ENCODE measurements around the gene TMUB1.

The TMUB1 gene

DNA sequence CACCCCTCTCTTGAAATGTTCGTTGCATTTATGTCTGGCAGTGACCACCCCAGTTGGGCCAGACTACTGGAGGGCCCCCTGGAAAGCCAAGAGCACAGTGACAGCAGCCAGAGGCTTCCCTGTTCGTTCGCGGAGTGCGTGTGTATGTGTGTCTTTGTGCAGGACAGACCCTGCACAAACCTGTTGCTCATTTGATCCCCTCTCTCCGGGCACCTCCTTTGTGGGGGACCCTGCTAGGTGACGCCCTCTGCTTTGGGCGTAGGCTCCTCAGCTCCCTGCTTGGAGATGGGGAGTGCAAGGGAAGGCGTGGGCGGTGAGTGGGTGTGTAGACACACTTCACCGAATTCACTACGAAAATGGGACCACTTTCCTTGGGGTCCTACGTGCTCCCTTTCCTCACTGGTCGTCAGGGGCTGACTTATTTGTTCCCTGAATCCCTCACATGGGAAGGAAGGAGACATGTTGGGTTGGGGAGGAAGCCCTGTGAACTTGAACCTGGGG lies 41.7 kb upstream of the TMUB1 start:
- Histone ChIP-seq H3K4me1 (no peaks in the 10 kb centered on the region), H3K36me3 (replicated peaks) (peaks cover 49% of the 10 kb centered on the region), H3K27me3 (ENCODE audit: low read depth) (no peaks in the 10 kb centered on the region), H3K9me3 (no peaks in the 10 kb centered on the region), H3K4me3 (no peak overlapping the region)
- in situ Hi-C loops (cut with MboI; ENCODE audit: low sequenced_read_pairs), result loop anchor here (10.0 kb wide), 1 partner anchor 180 kb away; no protein-coding TSS in a partner anchor
- DNase-seq (ENCODE audit: low spot score in 2 of 2), result no peak

DNA sequence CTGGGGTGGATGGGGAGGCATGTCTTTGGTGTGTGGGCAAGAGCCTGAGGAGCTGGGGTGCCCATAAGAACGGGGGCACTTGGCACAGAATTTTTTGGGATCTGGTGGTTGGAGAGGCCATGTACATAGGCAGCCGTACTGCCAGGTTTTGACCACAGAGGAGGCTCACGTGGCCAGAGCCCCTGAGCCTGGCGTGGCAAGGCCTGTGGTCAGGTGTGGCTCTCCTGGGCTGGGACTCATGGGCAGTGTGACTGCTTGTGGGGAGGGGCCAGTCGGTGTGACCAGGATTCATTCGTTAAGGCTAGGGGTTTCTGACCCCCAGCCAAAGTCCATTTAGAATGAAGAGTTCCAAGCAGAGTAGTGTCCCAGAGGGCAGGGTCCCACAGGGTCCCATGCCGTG lies 41.2 kb upstream of the TMUB1 start:
- no peaks in the 10 kb centered on the region for H3K4me1 ChIP-seq
- in situ Hi-C loops (cut with MboI; ENCODE audit: low sequenced_read_pairs), result loop anchor here (10.0 kb wide), 1 partner anchor 180 kb away; no protein-coding TSS in a partner anchor
- H3K4me3 ChIP-seq, result no peak overlapping the region
- H3K27me3 ChIP-seq (ENCODE audit: low read depth), result no peaks in the 10 kb centered on the region
- DNase-seq (ENCODE audit: low spot score in 2 of 2), result no peak
- peaks cover 50% of the 10 kb centered on the region for H3K36me3 ChIP-seq (replicated peaks)
- H3K9me3 ChIP-seq, result no peaks in the 10 kb centered on the region

DNA sequence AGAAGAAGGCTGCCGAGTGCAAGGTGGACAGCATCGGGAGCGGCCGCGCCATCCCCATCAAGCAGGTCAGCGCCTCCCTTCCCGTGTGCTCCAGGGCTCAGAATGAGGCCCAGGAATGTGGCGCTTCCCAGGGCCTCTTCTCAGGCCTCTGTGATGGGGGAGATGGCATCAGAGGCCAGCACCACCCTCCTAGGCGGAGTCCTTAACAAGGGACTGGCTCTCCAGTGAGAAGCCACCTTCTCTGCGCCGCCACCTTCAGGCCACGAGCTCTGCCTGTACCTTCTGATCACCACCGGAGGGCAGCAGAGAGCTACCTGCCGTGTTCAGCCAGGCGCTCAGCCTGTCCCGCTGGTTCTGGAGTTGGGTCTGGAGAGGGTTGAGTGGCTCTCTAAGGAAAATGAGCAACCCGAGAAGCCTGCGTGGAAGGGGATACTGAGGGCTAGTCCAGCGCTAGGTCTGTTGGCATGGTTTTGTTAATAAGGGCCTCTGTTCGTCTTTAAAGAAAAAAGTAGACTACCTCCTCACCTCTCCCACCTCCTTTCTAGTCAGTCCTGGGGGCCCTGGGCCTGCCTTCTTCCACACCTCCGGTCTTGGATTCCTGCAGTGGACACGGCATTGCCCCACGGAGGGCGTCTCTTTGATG lies 40.6 kb upstream of the TMUB1 start:
- in situ Hi-C loops (cut with MboI; ENCODE audit: low sequenced_read_pairs), result loop anchor here (10.0 kb wide), 1 partner anchor 181 kb away; no protein-coding TSS in a partner anchor
- peak; percentile 69 to 90 for DNase-seq (ENCODE audit: low spot score in 2 of 2)
- Histone ChIP-seq H3K4me1 (no peaks in the 10 kb centered on the region), H3K27me3 (ENCODE audit: low read depth) (no peaks in the 10 kb centered on the region), H3K4me3 (no peak overlapping the region), H3K36me3 (replicated peaks) (peaks cover 51% of the 10 kb centered on the region), H3K9me3 (no peaks in the 10 kb centered on the region)

- Histone ChIP-seq H3K36me3 (replicated peaks) (peaks cover 53% of the 10 kb centered on the region), H3K27me3 (ENCODE audit: low read depth) (no peaks in the 10 kb centered on the region), H3K4me1 (no peaks in the 10 kb centered on the region), H3K4me3 (no peak overlapping the region), H3K9me3 (no peaks in the 10 kb centered on the region)
- peak in 1 of 2 experiments; percentile 21 for DNase-seq (ENCODE audit: low spot score in 2 of 2)
- in situ Hi-C loops (cut with MboI; ENCODE audit: low sequenced_read_pairs), result loop anchor here (10.0 kb wide), 1 partner anchor 182 kb away; no protein-coding TSS in a partner anchor
Observed at GRCh38 chr7:151123158-151123821, 40.0 kb upstream of the TMUB1 start.

DNA sequence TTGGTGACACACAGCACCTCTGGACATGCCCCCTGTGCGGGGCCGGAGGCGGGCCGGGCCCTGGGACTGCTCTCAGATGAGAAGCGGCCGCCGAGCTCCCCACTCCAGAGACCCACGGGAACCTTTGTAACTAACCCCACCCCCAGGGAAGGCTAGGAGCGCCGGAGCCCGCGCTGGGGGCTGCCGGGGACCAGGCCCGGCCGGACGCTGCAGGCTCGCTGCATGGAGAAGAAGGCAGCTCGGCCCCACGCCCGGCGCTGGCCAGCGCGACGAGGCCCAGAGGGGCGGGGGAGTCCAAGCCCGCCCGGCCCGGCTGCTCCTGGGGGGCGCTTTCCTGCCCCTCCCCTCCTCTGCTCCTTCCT lies 39.5 kb upstream of the TMUB1 start:
- no peaks in the 10 kb centered on the region for H3K4me1 ChIP-seq
- no peaks in the 10 kb centered on the region for H3K9me3 ChIP-seq
- H3K27me3 ChIP-seq (ENCODE audit: low read depth), result no peaks in the 10 kb centered on the region
- H3K4me3 ChIP-seq, result no peak overlapping the region
- H3K36me3 ChIP-seq (replicated peaks), result peaks cover 53% of the 10 kb centered on the region
- in situ Hi-C loops (cut with MboI; ENCODE audit: low sequenced_read_pairs), result loop anchor here (10.0 kb wide), 1 partner anchor 182 kb away; no protein-coding TSS in a partner anchor
- DNase-seq (ENCODE audit: low spot score in 2 of 2), result no peak

DNA sequence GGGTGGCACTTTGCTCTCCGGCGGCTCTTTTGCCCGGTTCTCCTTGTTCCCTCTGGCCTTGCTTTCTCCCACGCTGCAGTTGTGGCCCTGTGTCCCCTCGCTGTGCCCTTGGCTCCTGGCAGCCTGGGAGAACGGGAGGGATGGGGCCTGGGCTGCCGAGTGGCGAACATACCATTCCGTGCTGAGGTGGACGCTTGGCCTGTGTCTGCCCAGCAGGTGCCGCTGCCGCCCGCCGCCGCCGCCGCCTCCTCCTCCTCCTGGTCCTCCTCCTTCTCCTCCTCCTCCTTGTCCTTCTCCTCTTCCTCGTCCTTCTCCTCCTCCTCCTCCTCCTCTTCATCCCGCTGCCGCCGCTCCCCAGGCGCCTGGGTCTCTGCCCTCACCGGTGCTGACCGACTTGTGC lies 39.0 kb upstream of the TMUB1 start:
- Histone ChIP-seq H3K4me1 (no peaks in the 10 kb centered on the region), H3K4me3 (no peak overlapping the region), H3K27me3 (ENCODE audit: low read depth) (no peaks in the 10 kb centered on the region), H3K9me3 (no peaks in the 10 kb centered on the region), H3K36me3 (replicated peaks) (peaks cover 50% of the 10 kb centered on the region)
- DNase-seq (ENCODE audit: low spot score in 2 of 2), result no peak
- in situ Hi-C loops (cut with MboI; ENCODE audit: low sequenced_read_pairs), result loop anchor here (10.0 kb wide), 1 partner anchor 183 kb away; no protein-coding TSS in a partner anchor

DNA sequence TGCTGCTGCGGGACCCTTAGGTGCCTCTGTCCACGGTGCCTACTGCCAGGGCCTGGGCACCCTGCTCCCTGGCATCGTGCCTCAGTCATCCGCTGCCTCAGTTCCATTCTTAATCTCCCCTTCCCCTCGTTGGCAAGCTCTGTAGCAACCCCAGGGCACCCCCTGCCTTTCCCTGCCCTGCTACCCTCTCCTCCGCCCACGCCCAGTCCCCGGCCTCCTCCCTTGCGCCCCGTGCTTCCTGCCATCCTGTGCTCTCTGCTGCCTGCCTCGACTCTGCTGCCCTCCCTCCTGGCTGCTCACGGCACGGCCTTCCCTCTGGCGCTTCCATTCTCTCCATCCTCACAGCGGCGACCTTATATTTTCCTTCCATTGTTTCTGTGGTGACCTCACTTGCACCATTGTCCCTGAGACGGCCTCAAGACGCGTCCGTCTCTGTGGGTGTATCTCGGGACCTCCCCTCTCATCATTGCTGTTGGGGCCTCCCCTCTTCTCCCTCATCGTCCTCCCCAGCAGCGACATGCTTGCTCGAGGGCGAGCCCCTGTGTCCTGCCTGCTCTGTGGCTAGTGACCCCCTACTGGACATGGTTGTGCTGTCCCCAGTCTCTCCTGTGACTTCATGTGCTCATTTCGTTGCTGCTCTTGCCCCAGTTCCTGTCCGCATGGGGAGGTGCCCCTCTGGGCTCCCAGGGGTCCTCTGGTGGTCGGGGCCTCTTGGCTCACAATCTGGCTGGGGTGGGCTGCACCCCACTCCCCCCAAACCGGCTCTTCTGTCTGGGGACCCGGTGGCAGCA lies 38.3 kb upstream of the TMUB1 start:
- in situ Hi-C loops (cut with MboI; ENCODE audit: low sequenced_read_pairs), result loop anchor here (10.0 kb wide), 1 partner anchor 183 kb away; no protein-coding TSS in a partner anchor
- H3K27me3 ChIP-seq (ENCODE audit: low read depth), result no peaks in the 10 kb centered on the region
- H3K36me3 ChIP-seq (replicated peaks), result peaks cover 52% of the 10 kb centered on the region
- H3K4me1 ChIP-seq, result no peaks in the 10 kb centered on the region
- DNase-seq (ENCODE audit: low spot score in 2 of 2), result no peak
- no peak overlapping the region for H3K4me3 ChIP-seq
- no peaks in the 10 kb centered on the region for H3K9me3 ChIP-seq

GRCh38 chr7:151120896-151121295 lies 37.6 kb upstream of the TMUB1 start:
- Histone ChIP-seq H3K27me3 (ENCODE audit: low read depth) (no peaks in the 10 kb centered on the region), H3K9me3 (no peaks in the 10 kb centered on the region), H3K36me3 (replicated peaks) (peaks cover 52% of the 10 kb centered on the region), H3K4me3 (no peak overlapping the region), H3K4me1 (no peaks in the 10 kb centered on the region)
- DNase-seq (ENCODE audit: low spot score in 2 of 2), result no peak
- in situ Hi-C loops (cut with MboI; ENCODE audit: low sequenced_read_pairs), result loop anchor here (10.0 kb wide), 1 partner anchor 184 kb away; no protein-coding TSS in a partner anchor

DNA sequence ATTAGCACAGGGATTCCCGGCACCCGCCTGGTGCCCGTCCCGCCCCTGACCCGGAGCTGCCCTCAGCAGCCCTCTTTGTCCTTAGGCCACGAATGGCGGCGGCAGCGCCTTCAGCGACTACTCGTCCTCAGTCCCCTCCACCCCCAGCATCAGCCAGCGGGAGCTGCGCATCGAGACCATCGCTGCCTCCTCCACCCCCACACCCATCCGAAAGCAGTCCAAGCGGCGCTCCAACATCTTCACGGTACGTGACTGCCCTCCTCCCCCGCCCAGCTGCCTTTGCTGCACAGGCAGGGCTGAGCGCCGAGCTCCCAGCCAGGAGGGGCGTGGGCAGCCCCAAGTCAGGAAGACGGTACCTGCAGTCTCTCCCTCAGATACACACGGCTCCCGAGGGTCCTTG lies 36.6 kb upstream of the TMUB1 start:
- Histone ChIP-seq H3K36me3 (replicated peaks) (peaks cover 48% of the 10 kb centered on the region), H3K27me3 (ENCODE audit: low read depth) (no peaks in the 10 kb centered on the region), H3K4me3 (no peak overlapping the region), H3K9me3 (no peaks in the 10 kb centered on the region), H3K4me1 (no peaks in the 10 kb centered on the region)
- in situ Hi-C loops (cut with MboI; ENCODE audit: low sequenced_read_pairs), result loop anchor here (10.0 kb wide), 1 partner anchor 185 kb away; no protein-coding TSS in a partner anchor
- DNase-seq (ENCODE audit: low spot score in 2 of 2), result no peak

DNA sequence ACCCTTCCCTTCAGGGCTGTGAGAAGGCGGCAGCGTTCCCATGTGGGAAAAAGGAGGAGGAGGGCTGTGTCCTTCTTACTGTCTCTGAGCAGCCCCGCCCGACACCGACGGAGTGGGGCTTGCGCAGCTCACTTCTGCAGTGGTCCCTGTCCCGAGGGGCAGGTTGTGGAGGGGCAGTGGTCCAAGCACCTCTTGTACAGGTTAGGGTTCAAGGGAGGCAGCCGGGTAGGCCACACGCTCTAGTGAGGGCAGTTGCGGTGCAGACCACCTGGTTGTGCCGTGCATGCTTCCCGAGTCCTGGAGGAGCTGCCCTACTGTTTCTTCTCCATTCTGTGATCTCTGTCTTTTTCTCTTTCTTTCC lies 35.7 kb upstream of the TMUB1 start:
- Histone ChIP-seq H3K4me3 (no peak overlapping the region), H3K4me1 (no peaks in the 10 kb centered on the region), H3K9me3 (no peaks in the 10 kb centered on the region), H3K36me3 (replicated peaks) (peaks cover 39% of the 10 kb centered on the region), H3K27me3 (ENCODE audit: low read depth) (no peaks in the 10 kb centered on the region)
- in situ Hi-C loops (cut with MboI; ENCODE audit: low sequenced_read_pairs), result no loop called here
- DNase-seq (ENCODE audit: low spot score in 2 of 2), result no peak

- DNase-seq (ENCODE audit: low spot score in 2 of 2), result no peak
- H3K36me3 ChIP-seq (replicated peaks), result peaks cover 37% of the 10 kb centered on the region
- H3K4me3 ChIP-seq, result no peak overlapping the region
- H3K27me3 ChIP-seq (ENCODE audit: low read depth), result no peaks in the 10 kb centered on the region
- in situ Hi-C loops (cut with MboI; ENCODE audit: low sequenced_read_pairs), result no loop called here
- no peaks in the 10 kb centered on the region for H3K4me1 ChIP-seq
- H3K9me3 ChIP-seq, result no peaks in the 10 kb centered on the region
Observed at GRCh38 chr7:151118108-151119054, 35.1 kb upstream of the TMUB1 start.

GRCh38 chr7:151117565-151117964 lies 34.3 kb upstream of the TMUB1 start:
- Histone ChIP-seq H3K36me3 (replicated peaks) (peaks cover 40% of the 10 kb centered on the region), H3K9me3 (no peaks in the 10 kb centered on the region), H3K4me1 (no peaks in the 10 kb centered on the region), H3K4me3 (no peak overlapping the region), H3K27me3 (ENCODE audit: low read depth) (no peaks in the 10 kb centered on the region)
- no peak for DNase-seq (ENCODE audit: low spot score in 2 of 2)
- in situ Hi-C loops (cut with MboI; ENCODE audit: low sequenced_read_pairs), result no loop called here

All from HAP-1 (cell line).